Activated CD8-positive, alpha-beta T cell treated with anti-CD3 and anti-CD28 coated beads, Interleukin-2, amount 10 ng/mL, durations not matched to agents 7 days and 5 days (primary cell): ENCODE measurements around the gene UGT2B11. TPM values are rescaled to one million over a fixed set of nuclear protein-coding genes. Genes with fewer than 3 reads are reported as not detected.
"Not testable (repeated sequence)": the region's sequence is repeated elsewhere in the genome, so short reads cannot be mapped to it uniquely, and the experiment has no call there.

ENCODE experiments used
- ATAC-seq: fragments of 150-1000 bp; cut with Tn5 transposase; one replicate; pipeline ENCODE4 v1.10.0; 2021; ENCODE audit warnings: moderate library complexity
- CTCF ChIA-PET: fragments of 350-600 bp; sonication (Branson Sonifier 250); formaldehyde crosslinking; loops from one replicate; lab custom pipeline; 2021; ENCODE audit warnings: antibody characterized with exemption; lab: Charles Lee
- POLR2A ChIA-PET: fragments of 350-600 bp; sonication (Branson Sonifier 250); formaldehyde crosslinking; loops from one replicate; lab custom pipeline; 2021; ENCODE audit warnings: antibody characterized with exemption; lab: Charles Lee
- DNase-seq: peaks from one replicate; pipeline ENCODE4 v3.0.0-alpha.2; 2020
- H3K27ac Mint-ChIP-seq: one replicate; pipeline ENCODE4 v1.8.0; 2021; ENCODE audit warnings: mild to moderate bottlenecking, mixed read lengths
- H3K27me3 Mint-ChIP-seq: one replicate; pipeline ENCODE4 v1.8.0; 2021; ENCODE audit warnings: low read depth, mixed read lengths
- H3K36me3 Mint-ChIP-seq: one replicate; pipeline ENCODE4 v1.8.0; 2021; ENCODE audit warnings: low read depth, mixed read lengths
- H3K4me1 Mint-ChIP-seq: one replicate; pipeline ENCODE4 v1.8.0; 2021; ENCODE audit warnings: low read depth, mixed read lengths
- H3K4me3 Mint-ChIP-seq: one replicate; pipeline ENCODE4 v1.8.0; 2021; ENCODE audit warnings: mild to moderate bottlenecking, mixed read lengths
- H3K9me3 Mint-ChIP-seq: one replicate; pipeline ENCODE4 v1.8.0; 2022; ENCODE audit warnings: mixed read lengths; ENCODE audit not compliant: insufficient read depth
- total RNA-seq, 2 experiments: library from RNA; stranded (reverse); gene quantifications; one replicate each; pipeline ENCODE4 v1.2.3, GENCODE V29; 2021

The UGT2B11 gene
- total RNA-seq, 2 experiments from 2014 or later = not detected

GRCh38 chr4:69198506-69198905 lies 16.0 kb downstream of the UGT2B11 start:
- H3K9me3 Mint-ChIP-seq, H3K27me3 Mint-ChIP-seq, ATAC-seq, DNase-seq, H3K27ac Mint-ChIP-seq, H3K4me3 Mint-ChIP-seq, CTCF ChIA-PET, H3K36me3 Mint-ChIP-seq, H3K4me1 Mint-ChIP-seq, POLR2A ChIA-PET: not testable (repeated sequence)

DNA sequence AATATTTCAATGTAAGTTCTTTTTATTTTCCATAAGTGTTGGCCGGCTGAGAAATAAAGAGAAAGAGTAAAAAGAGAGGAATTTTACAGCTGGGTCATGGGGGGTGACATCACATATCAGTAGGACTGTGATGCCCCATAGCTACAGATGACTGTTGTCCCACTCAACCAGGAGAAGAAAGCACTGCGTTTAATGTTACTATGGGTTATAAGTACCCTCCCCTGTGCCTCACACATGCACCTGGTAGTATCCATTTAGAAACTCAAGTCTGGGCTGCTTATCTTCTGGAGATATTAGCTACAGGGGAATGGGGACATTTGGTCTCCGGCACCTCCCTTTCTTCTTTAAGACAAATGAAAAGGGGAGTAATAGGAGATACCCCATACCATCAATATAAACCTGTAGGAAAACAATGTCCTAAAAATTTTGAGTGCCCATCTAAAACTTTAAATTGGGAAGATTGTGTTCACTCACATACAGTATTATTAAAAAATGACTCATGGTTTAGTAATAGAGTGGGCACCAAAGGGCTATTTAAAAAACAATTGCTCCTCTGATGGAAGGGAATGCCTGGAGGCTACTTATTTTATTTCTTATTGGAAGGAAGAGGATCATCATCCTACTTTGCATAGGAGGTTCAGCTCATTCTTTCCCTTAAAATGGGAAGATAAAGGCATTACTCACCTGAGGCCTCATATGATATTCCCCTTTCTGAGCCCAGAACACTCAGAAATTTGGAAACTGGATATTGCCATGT lies 18.2 kb downstream of the UGT2B11 start:
- no peaks in the 10 kb centered on the region for H3K36me3 Mint-ChIP-seq
- no peaks in the 10 kb centered on the region for H3K27me3 Mint-ChIP-seq
- ChIA-PET CTCF (no interaction called here), POLR2A (no interaction called here)
- H3K27ac Mint-ChIP-seq = no peak overlapping the region
- no peaks in the 10 kb centered on the region for H3K4me1 Mint-ChIP-seq
- DNase-seq = no peak
- no peak for ATAC-seq
- H3K4me3 Mint-ChIP-seq = no peak overlapping the region
- no peaks in the 10 kb centered on the region for H3K9me3 Mint-ChIP-seq

- no peaks in the 10 kb centered on the region for H3K36me3 Mint-ChIP-seq
- POLR2A ChIA-PET = no interaction called here
- no peaks in the 10 kb centered on the region for H3K9me3 Mint-ChIP-seq
- no peak for ATAC-seq
- no peaks in the 10 kb centered on the region for H3K27me3 Mint-ChIP-seq
- H3K27ac Mint-ChIP-seq = no peak overlapping the region
- DNase-seq = no peak
- H3K4me3 Mint-ChIP-seq = no peak overlapping the region
- H3K4me1 Mint-ChIP-seq = no peaks in the 10 kb centered on the region
- CTCF ChIA-PET = no interaction called here
These were observed 20.4 kb downstream of the UGT2B11 start for GRCh38 chr4:69194166-69194565.

GRCh38 chr4:69191905-69192304 lies 22.6 kb downstream of the UGT2B11 start:
- ATAC-seq, H3K36me3 Mint-ChIP-seq, H3K27ac Mint-ChIP-seq, H3K4me1 Mint-ChIP-seq, DNase-seq, H3K9me3 Mint-ChIP-seq, H3K27me3 Mint-ChIP-seq, POLR2A ChIA-PET, H3K4me3 Mint-ChIP-seq, CTCF ChIA-PET: not testable (repeated sequence)

DNA sequence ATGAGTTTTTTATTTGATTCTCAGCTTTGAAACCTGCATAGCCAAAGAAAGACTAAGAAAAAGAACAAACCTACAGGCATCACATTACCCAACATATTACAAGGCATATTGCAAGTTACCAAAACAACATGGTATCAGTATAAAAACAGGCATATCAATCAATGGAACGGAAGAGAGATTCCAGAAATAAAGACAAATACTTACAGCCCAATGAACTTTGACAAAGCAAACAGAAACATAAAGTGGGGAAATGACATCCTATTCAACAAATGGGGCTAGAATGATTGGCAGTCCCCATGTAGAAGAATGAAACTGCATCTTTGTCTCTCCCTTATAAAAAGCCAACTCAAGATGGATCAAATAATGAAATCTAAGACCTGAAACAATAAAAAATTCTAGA lies 23.9 kb downstream of the UGT2B11 start:
- H3K36me3 Mint-ChIP-seq, CTCF ChIA-PET, H3K4me1 Mint-ChIP-seq, DNase-seq, ATAC-seq, H3K9me3 Mint-ChIP-seq, H3K27ac Mint-ChIP-seq, H3K27me3 Mint-ChIP-seq, POLR2A ChIA-PET, H3K4me3 Mint-ChIP-seq: not testable (repeated sequence)

DNA sequence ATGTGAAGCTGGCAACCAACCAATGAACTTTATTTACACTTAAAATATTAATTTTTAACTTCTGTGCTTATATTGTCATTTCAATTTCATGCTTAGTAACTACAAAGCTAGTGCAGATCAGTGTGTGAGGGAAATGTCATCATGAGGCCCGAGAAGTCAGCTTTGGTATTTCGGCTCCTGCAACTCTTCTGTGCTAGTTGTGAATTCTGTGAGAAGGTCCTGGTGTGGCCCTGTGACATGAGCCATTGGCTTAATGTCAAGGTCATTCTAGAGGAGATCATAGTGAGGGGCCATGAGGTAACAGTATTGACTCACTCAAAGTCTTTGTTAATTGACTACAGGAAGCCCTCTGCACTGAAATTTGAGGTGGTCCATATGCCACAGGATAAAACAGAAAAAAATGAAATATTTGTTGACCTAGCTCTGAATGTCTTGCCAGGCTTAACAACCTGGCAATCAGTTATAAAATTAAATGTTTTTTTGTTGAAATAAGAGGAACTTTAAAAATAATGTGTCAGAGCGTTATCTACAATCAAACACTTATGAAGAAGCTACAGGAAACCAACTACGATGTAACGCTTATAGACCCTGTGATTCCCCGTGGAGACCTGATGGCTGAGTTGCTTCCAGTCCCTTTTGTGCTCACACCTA lies 32.9 kb downstream of the UGT2B11 start:
- H3K36me3 Mint-ChIP-seq, ATAC-seq, H3K4me3 Mint-ChIP-seq, H3K27me3 Mint-ChIP-seq, H3K9me3 Mint-ChIP-seq, H3K4me1 Mint-ChIP-seq, POLR2A ChIA-PET, H3K27ac Mint-ChIP-seq, DNase-seq, CTCF ChIA-PET: not testable (repeated sequence)

- CTCF ChIA-PET, H3K27ac Mint-ChIP-seq, H3K4me3 Mint-ChIP-seq, H3K27me3 Mint-ChIP-seq, H3K4me1 Mint-ChIP-seq, ATAC-seq, H3K36me3 Mint-ChIP-seq, DNase-seq, H3K9me3 Mint-ChIP-seq: not testable (repeated sequence)
- POLR2A ChIA-PET = interaction anchor here (0.6 kb wide), 1 partner anchor 953 kb away, joined by 3 read pairs; no protein-coding TSS in a partner anchor
These were observed 34.7 kb downstream of the UGT2B11 start for GRCh38 chr4:69179817-69180216.

- ATAC-seq, H3K9me3 Mint-ChIP-seq, H3K4me3 Mint-ChIP-seq, CTCF ChIA-PET, H3K27me3 Mint-ChIP-seq, H3K36me3 Mint-ChIP-seq, DNase-seq, H3K4me1 Mint-ChIP-seq, H3K27ac Mint-ChIP-seq: not testable (repeated sequence)
- POLR2A ChIA-PET = interaction anchor here (0.6 kb wide), 1 partner anchor 954 kb away, joined by 3 read pairs; no protein-coding TSS in a partner anchor
These were observed 35.8 kb downstream of the UGT2B11 start for GRCh38 chr4:69178751-69179205.

DNA sequence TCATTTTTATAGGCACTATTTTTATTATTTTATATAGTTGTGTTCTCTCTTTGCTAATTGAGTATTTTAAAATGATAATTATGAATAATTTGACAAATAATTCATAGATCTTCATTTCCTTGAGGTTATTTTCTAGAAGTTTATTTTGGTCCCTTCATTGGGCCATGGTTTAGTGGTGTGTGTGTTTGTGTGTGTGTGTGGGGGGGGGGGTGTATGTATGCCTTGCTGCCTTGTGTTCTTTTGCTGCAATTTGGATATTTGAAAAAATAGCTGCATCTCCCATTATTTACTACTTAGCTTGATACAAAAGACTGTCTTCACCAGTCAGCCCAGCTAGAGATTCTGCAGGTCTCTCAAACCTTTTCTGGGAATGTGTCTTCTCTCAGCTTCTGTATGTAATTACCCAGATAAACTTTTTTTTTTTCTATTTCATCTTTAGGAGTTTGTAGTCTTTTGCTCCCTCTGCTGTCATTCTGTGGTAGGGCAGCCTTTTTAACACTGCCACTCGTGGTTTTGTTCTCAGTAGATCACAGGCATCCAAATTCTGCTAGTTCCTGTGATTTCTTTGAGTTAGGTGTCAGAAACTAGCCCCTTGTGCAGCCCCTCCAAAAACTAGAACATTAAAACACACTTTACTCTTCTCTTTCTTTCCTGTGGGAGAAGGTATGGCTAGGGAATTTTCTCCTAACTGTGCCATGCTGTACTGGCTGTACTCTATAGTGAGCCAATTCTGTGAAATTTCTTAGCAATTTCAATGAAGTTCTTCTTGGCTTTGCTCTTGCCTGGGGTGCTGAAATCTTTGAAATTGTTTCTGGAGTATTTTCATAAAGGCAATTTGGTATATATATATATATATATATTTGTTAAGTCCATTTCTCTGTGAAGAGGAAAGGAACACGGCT lies 44.1 kb downstream of the UGT2B11 start:
- CTCF ChIA-PET, H3K27me3 Mint-ChIP-seq, H3K9me3 Mint-ChIP-seq, H3K4me1 Mint-ChIP-seq, H3K27ac Mint-ChIP-seq, ATAC-seq, H3K36me3 Mint-ChIP-seq, H3K4me3 Mint-ChIP-seq, POLR2A ChIA-PET: not testable (repeated sequence)
- DNase-seq = peak; percentile 43

DNA sequence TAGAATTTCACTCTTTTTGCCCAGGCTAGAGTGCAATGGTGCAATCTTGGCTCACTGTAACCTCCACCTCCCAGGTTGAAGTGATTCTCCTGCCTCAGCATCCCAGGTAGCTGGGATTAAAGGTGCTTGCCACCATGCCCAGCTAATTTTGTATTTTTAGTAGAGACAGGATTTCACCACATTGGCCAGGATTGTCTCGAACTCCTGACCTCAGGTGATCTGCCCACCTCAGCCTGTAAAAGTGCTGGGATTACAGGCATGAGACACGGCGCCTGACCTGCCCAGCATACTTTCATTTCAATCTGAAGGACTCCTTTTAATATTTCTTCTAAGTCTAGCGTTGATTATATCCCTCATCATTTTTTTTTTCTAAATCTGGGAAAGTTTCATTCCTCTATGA lies 45.4 kb downstream of the UGT2B11 start:
- H3K9me3 Mint-ChIP-seq, H3K4me3 Mint-ChIP-seq, H3K27me3 Mint-ChIP-seq, ATAC-seq, H3K4me1 Mint-ChIP-seq, POLR2A ChIA-PET, H3K27ac Mint-ChIP-seq, H3K36me3 Mint-ChIP-seq, CTCF ChIA-PET, DNase-seq: not testable (repeated sequence)

DNA sequence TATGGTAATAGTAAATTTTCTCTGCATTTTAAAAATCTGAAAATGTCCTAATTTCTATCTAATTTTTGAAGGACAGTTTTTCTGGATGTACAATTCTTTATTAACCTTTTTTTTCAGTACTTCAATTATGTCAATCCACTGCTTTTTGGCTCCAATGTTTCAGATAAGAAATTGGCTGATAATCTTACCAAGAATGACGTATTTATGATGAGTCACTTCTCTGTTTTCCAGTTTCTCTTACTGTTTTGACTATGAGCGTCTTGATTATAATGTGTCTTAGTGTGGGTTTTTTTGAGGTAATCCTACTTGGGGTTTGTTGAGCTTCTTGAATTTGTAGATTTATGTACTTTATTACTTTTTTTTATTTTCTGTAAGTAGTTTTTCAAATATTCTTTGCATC lies 47.2 kb downstream of the UGT2B11 start:
- Mint-ChIP-seq H3K9me3 (no peaks in the 10 kb centered on the region), H3K4me3 (no peak overlapping the region), H3K27ac (no peak overlapping the region), H3K36me3 (no peaks in the 10 kb centered on the region), H3K27me3 (no peaks in the 10 kb centered on the region), H3K4me1 (no peaks in the 10 kb centered on the region)
- ChIA-PET POLR2A (no interaction called here), CTCF (no interaction called here)
- DNase-seq (no peak), ATAC-seq (no peak)

GRCh38 chr4:69166376-69166775 lies 48.2 kb downstream of the UGT2B11 start:
- H3K27me3 Mint-ChIP-seq, H3K9me3 Mint-ChIP-seq, CTCF ChIA-PET, H3K4me3 Mint-ChIP-seq, H3K4me1 Mint-ChIP-seq, DNase-seq, ATAC-seq, H3K27ac Mint-ChIP-seq, H3K36me3 Mint-ChIP-seq, POLR2A ChIA-PET: not testable (repeated sequence)
